ENCODE data around the gene MFSD2B. TPM values are rescaled to one million over a fixed set of nuclear protein-coding genes. Genes with fewer than 3 reads are reported as not detected.

The MFSD2B gene
- total RNA-seq, 2 donors from 2014 or later, result 0.14 TPM; not detected in 1

- no peak for DNase-seq (ENCODE audit: low spot score)
- Histone ChIP-seq H3K36me3 (peaks cover 11% of the 10 kb centered on the region), H3K4me1 (ENCODE audit: control insufficient read depth in 1 of 2, low read depth in 2 of 2) (peaks cover 0 to 17% of the 10 kb centered on the region in 2 donors), H3K9me3 (no peaks in the 10 kb centered on the region), H3K27me3 (replicated peaks; ENCODE audit: insufficient read depth) (no peaks in the 10 kb centered on the region), H3K27ac (no peak overlapping the region), H3K4me3 (no peak overlapping the region)
- ATAC-seq (ENCODE audit: insufficient number of reproducible peaks, low FRiP score, low read depth), result no peak
- TF ChIP-seq CTCF (IDR thresholded peaks at IDR 0.05), result no peak
Observed at GRCh38 chr2:24073816-24074215, 63.9 kb downstream of the MFSD2B start.

- TF ChIP-seq CTCF (IDR thresholded peaks at IDR 0.05), result no peak
- Histone ChIP-seq H3K36me3 (peaks cover 11% of the 10 kb centered on the region), H3K27ac (peak overlapping the region; percentile 92 to 93), H3K4me1 (ENCODE audit: control insufficient read depth in 1 of 2, low read depth in 2 of 2) (peaks cover 0 to 17% of the 10 kb centered on the region in 2 donors), H3K4me3 (peak overlapping the region; percentile 96), H3K27me3 (replicated peaks; ENCODE audit: insufficient read depth) (no peaks in the 10 kb centered on the region), H3K9me3 (no peaks in the 10 kb centered on the region)
- DNase-seq (ENCODE audit: low spot score) (no peak), ATAC-seq (ENCODE audit: insufficient number of reproducible peaks, low FRiP score, low read depth) (no peak)
Observed at GRCh38 chr2:24075259-24075658, 65.4 kb downstream of the MFSD2B start.

Other genes starting within 250 kb of the MFSD2B start
- 10 to 100 TPM; 38.3 to 80.7 TPM for gene ATAD2B, start 83.0 kb upstream of the MFSD2B start, total RNA-seq
- 10 to 100 TPM in 1 of 2 donors, 1 to 10 TPM in 1; 6.1 to 18.8 TPM for gene UBXN2A, start 69.6 kb upstream of the MFSD2B start, total RNA-seq
- 10 to 100 TPM in 1 of 2 donors, 1 to 10 TPM in 1; 8.0 to 21.3 TPM for gene WDCP, start 37.3 kb downstream of the MFSD2B start, total RNA-seq
- gene FKBP1B, start 39.7 kb downstream of the MFSD2B start, total RNA-seq, result 10 to 100 TPM in 1 of 2 donors, 1 to 10 TPM in 1; 7.3 to 12.5 TPM
- gene SF3B6, start 66.2 kb downstream of the MFSD2B start, total RNA-seq, result 10 to 100 TPM; 39.7 to 44.1 TPM
- 10 to 100 TPM in 1 of 2 donors, 1 to 10 TPM in 1; 3.1 to 13.0 TPM for gene TP53I3, start 74.7 kb downstream of the MFSD2B start, total RNA-seq
- 1 to 10 TPM in 1 of 2 donors, not detected in 1; 1.9 TPM for gene PFN4, start 113.2 kb downstream of the MFSD2B start, total RNA-seq
- gene FAM228B, start 113.4 kb downstream of the MFSD2B start, total RNA-seq, result 100 to 1,000 TPM in 1 of 2 donors, 10 to 100 TPM in 1; 23.6 to 114 TPM
- gene FAM228A, start 165.0 kb downstream of the MFSD2B start, total RNA-seq, result under 1 TPM; 0.81 to 0.92 TPM